GDM1 (cell line): ENCODE measurements around the gene KIZ.
"Not testable (repeated sequence)": the region's sequence is repeated elsewhere in the genome, so short reads cannot be mapped to it uniquely, and the experiment has no call there.

ENCODE experiments used
- DNase-seq: peaks from one replicate; lab custom pipeline; 2025; lab: John Stamatoyannopoulos, UW

KIZ gene

GRCh38 chr20:21139881-21140566 is 14.1 kb downstream of the KIZ start:
- no peak for DNase-seq

DNA sequence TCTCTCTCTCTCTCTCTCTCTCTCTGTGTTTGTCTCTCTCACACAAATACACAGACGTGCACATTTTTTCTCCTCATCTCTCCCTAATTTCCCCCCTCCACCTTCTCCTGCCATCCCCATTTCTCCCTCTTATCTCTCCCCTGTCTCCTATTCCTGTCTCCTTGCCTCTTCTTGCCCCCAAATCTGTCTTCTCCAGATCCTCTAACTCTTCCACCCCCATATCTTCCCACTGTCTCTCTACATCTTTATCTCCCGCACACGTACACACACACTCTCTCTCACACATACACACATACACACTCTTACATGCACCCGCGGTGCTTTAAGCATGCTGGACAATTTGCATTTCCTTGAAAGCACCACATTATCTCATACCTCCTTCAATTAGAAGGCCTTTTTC is 15.9 kb downstream of the KIZ start:
- DNase-seq, result no peak

DNA sequence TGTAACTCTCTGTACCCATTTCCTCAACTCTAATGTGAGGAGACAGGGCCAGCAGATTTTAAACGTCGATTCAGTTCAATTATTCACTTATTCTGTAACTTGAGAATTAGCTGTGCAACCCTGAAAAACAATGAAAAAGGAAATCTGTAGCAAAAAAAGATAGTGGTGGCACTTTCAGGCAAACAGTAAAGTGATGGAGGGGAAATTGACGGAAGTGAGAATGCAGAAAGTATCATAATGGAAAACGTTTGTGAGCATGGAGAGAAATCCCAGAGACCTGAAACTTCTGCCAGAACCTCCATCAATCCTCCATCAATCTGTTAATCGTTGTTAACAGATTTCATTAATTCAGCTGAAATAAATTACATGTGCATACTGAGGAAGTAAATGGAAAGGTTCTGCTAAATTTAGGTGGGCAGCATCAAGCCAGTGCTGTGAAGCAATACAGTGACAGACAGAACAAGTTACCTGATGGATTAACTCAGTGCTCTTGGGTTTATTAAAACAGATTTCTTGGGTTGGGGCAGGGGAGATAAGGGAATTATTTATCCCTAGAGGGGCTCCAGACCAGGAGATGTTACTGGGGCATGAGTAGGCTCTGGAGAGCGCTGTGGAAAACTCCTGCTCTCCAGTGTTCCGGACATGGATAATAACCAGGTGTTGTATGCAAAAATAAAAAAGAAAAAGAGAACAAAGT is 17.5 kb downstream of the KIZ start:
- no peak for DNase-seq

GRCh38 chr20:21145424-21145823 is 19.5 kb downstream of the KIZ start:
- DNase-seq, result no peak

DNA sequence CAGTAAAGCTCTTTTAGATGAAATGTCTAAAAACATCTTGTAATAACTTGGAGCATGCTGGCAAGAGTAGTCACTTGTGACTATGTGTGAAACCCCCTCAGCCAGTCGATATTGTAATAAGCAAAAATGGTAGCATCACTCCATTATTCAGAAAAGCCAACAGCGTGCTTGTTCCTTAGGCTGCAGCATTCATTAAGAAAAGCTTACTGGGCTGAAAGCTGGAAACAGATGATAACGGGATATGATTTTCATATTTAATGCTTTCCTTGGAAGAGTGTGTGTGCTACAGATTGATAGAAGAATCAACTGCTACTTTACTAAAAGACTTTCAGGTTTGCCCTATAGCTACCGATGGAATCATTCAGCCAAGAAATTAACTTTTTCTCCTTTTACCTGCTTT is 20.3 kb downstream of the KIZ start:
- DNase-seq, result no peak

DNA sequence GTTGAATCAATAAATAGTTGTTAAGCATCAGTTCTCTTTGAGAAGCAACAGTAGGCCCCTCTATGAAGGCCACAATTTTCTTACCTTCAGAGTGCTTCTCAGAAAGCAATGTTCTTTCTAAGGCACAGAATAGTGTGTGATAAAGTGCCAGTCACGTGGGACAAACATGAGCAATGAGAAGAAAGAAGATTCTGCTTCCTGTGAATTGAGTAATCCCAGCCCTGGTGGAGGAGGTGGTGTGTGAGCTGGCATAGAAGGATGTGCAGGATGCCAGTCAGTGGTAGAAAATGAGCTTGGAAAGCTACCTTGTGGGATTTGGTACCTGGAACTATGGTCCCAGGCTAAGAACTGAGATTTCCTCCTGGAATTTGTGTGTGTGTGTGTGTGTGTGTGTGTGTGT is 21.7 kb downstream of the KIZ start:
- no peak for DNase-seq

DNA sequence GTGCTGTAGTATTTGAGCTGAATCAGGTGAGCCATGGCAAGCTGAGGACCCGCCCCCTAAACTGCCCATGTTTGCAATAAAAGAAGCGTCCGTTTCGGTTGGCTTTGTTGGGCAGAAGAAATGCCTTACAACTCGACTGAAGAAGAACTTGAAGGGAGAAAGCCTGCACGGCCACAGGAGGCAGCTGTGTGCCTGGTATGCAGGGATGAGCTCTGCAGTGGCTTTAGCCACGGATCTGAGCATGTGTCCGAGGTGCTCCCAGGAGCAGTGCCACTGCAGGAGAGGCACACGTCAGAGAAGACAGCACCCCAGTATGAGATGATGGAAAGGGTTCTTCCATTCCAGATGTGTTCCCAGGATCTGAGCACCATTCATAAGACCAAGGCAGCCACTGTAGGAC is 23.5 kb downstream of the KIZ start:
- DNase-seq, result no peak

GRCh38 chr20:21151791-21152190 is 25.9 kb downstream of the KIZ start:
- DNase-seq, result no peak

GRCh38 chr20:21154692-21155091 is 28.8 kb downstream of the KIZ start:
- DNase-seq, result no peak

GRCh38 chr20:21155268-21155667 is 29.4 kb downstream of the KIZ start:
- DNase-seq, result no peak

- no peak for DNase-seq
Observed at GRCh38 chr20:21156266-21156665, 30.4 kb downstream of the KIZ start.

DNA sequence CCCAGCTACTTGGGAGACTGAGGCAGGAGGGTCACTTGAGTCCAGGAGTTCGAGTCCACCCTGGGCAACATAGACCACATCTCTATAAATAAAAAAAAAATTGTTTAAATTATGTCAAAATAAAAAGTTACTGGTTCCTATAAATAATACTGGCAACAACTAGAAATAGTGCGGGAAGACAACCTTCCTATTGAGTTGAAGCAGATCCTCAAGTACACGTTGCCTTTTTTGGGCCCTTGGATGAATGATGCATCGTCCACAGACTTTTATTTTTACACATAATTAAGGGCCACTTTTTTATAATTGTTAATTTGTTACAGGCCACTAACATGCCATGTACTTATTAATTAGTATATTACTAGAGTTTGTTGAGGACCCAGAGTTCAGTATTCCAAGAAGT is 31.1 kb downstream of the KIZ start:
- DNase-seq, result no peak

DNA sequence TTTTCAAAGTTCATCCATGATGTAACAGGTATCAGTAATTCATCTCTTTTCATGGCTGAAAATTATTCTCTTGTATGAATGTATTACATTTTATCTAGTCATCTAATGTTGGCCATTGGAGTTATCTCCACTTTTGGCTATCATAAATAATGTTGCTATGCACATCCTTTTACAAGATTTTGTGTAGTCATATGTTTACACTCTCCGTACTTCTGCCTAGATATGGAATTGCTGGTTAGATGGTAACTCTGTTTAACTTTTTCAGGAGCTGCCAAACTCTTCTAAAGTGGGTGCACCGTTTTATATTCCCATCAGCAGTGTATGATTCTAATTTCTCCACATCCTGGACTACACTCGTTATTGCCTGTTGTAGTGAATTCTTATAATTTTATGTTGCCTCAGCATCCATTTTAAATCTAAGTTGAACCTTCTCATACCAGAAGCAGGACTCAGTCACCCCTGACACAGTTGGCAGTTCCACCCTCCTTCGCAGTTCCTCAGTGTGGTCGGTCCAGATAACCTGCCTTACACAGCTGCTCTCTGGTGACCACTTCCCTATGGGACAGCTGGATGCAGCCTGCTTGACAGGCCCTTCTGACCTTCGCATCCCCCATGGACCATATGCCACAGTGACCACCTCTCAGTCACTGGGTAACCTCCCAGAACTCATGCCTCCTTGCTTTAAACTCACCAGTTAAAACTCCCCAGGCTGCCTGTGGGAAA is 33.9 kb downstream of the KIZ start:
- DNase-seq, result no peak

DNA sequence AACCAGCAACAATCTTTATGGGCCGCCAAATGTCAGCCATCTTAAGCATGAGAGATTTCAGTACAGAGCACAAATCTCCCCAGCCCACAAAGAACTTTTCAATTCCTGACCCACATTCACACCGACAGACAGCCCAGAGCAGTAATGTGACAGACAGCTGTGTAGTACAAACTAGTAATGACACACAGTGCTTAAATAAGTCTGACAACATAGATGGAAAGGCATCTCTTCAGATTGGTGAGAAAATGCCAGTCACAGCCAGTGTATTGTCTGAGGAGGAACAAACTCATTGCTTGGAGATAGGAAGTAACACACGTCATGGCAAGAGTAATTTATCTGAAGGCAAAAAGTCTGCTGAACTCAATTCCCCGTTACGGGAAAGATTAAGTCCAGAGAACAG is 36.0 kb downstream of the KIZ start:
- no peak for DNase-seq

GRCh38 chr20:21162631-21163030 is 36.7 kb downstream of the KIZ start:
- DNase-seq, result no peak

GRCh38 chr20:21166801-21167200 is 40.9 kb downstream of the KIZ start:
- DNase-seq, result peak; percentile 51

DNA sequence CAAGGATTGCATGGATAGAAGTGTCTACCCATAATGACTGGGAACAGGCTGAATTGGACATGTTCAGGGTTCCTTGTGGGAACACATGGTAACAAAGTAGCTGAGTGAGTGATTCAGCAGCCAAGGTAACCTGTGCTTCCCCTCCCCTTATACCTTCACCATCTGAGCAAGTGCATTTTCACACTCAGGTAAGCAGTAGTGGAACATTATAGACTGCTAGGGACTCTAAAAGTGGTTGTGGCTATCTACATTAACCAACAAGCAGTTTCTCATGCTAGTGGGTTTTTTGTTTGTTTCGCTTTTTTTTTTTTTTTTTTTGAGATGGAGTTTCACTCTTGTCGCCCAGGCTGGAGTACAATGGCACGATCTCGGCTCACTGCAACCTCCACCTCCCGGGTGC is 41.4 kb downstream of the KIZ start:
- no peak for DNase-seq

GRCh38 chr20:21168061-21168460 is 42.2 kb downstream of the KIZ start:
- DNase-seq, result not testable (repeated sequence)

GRCh38 chr20:21172626-21173025 is 46.7 kb downstream of the KIZ start:
- DNase-seq, result no peak

GRCh38 chr20:21173485-21173884 is 47.6 kb downstream of the KIZ start:
- no peak for DNase-seq

GRCh38 chr20:21174516-21175239 is 48.8 kb downstream of the KIZ start:
- DNase-seq, result no peak

GRCh38 chr20:21175433-21175832 is 49.6 kb downstream of the KIZ start:
- DNase-seq, result no peak

GRCh38 chr20:21177767-21178166 is 51.9 kb downstream of the KIZ start:
- no peak for DNase-seq
